H9 (cell line): ENCODE measurements around the gene SCGB2B2. TPM values are rescaled to one million over a fixed set of nuclear protein-coding genes. Genes with fewer than 3 reads are reported as not detected.

Source experiments
- DNase-seq: peaks from one replicate; pipeline ENCODE4 v3.0.0-alpha.2; 2017
- H2AFZ ChIP-seq: one replicate; pipeline ENCODE4 v1.6.1; 2013; ENCODE audit warnings: mild to moderate bottlenecking, low read length, control low read depth, moderate library complexity
- H2AK5ac ChIP-seq: 2 replicates; pipeline ENCODE4 v1.6.1; 2013; ENCODE audit warnings: low read length, control low read depth, mixed read lengths; ENCODE audit not compliant: insufficient read length
- H2BK120ac ChIP-seq: one replicate; pipeline ENCODE4 v1.6.1; 2013; ENCODE audit warnings: low read depth, mild to moderate bottlenecking, low read length, control low read depth, inconsistent platforms; ENCODE audit not compliant: poor library complexity, severe bottlenecking
- H2BK12ac ChIP-seq: 2 replicates; pipeline ENCODE4 v1.6.1; 2013; ENCODE audit warnings: low read length, control low read depth, mixed read lengths, low read depth; ENCODE audit not compliant: insufficient read length
- H2BK15ac ChIP-seq: 2 replicates; pipeline ENCODE4 v1.6.1; 2013; ENCODE audit warnings: low read depth, low read length, control low read depth
- H2BK20ac ChIP-seq: one replicate; pipeline ENCODE4 v1.6.1; 2013; ENCODE audit warnings: low read depth, mild to moderate bottlenecking, low read length, control low read depth, inconsistent platforms; ENCODE audit not compliant: poor library complexity, severe bottlenecking
- H2BK5ac ChIP-seq: 2 replicates; pipeline ENCODE4 v1.6.1; 2013; ENCODE audit warnings: low read length, control low read depth, mixed read lengths; ENCODE audit not compliant: insufficient read length
- H3K14ac ChIP-seq: 2 replicates; pipeline ENCODE4 v1.6.1; 2013; ENCODE audit warnings: low read length, control low read depth; ENCODE audit not compliant: insufficient read depth
- H3K18ac ChIP-seq: 2 replicates; pipeline ENCODE4 v1.6.1; 2013; ENCODE audit warnings: low read depth, mild to moderate bottlenecking, mixed read lengths, low read length, control low read depth; ENCODE audit not compliant: insufficient read length
- H3K23ac ChIP-seq: 2 replicates; pipeline ENCODE4 v1.6.1; 2013; ENCODE audit warnings: low read length, control low read depth, mixed read lengths, low read depth; ENCODE audit not compliant: insufficient read length
- H3K23me2 ChIP-seq: 2 replicates; pipeline ENCODE4 v1.6.1; 2013; ENCODE audit warnings: low read depth, mild to moderate bottlenecking, mixed read lengths, low read length, control low read depth; ENCODE audit not compliant: insufficient read length, poor library complexity, severe bottlenecking
- H3K27ac ChIP-seq: 2 replicates; pipeline ENCODE4 v1.5.1; 2013; ENCODE audit warnings: low read length, control low read depth, mixed read lengths, low read depth; ENCODE audit not compliant: insufficient read length
- H3K27me3 ChIP-seq: 2 replicates; pipeline ENCODE4 v1.6.1; 2013; ENCODE audit warnings: low read length, control low read depth, inconsistent platforms; ENCODE audit not compliant: insufficient read depth
- H3K4ac ChIP-seq: 2 replicates; pipeline ENCODE4 v1.6.1; 2013; ENCODE audit warnings: low read depth, mild to moderate bottlenecking, control low read depth, inconsistent platforms, low read length, moderate library complexity
- H3K4me1 ChIP-seq: 2 replicates; pipeline ENCODE4 v1.6.1; 2013; ENCODE audit warnings: low read length, control low read depth, inconsistent platforms; ENCODE audit not compliant: insufficient read depth
- H3K4me2 ChIP-seq: 2 replicates; pipeline ENCODE4 v1.6.1; 2013; ENCODE audit warnings: low read length, control low read depth, mixed read lengths; ENCODE audit not compliant: insufficient read length, insufficient read depth
- H3K56ac ChIP-seq: 2 replicates; pipeline ENCODE4 v1.6.1; 2013; ENCODE audit warnings: low read depth, mild to moderate bottlenecking, mixed read lengths, low read length, control low read depth; ENCODE audit not compliant: insufficient read length
- H3K79me1 ChIP-seq: 2 replicates; pipeline ENCODE4 v1.6.1; 2013; ENCODE audit warnings: low read depth, mild to moderate bottlenecking, moderate library complexity, low read length, control low read depth, inconsistent platforms; ENCODE audit not compliant: insufficient read depth, poor library complexity, severe bottlenecking
- H3K79me2 ChIP-seq: 2 replicates; pipeline ENCODE4 v1.6.1; 2013; ENCODE audit warnings: low read length, control low read depth, inconsistent platforms; ENCODE audit not compliant: insufficient read depth
- H3K9ac ChIP-seq: 2 replicates; pipeline ENCODE4 v1.6.1; 2013; ENCODE audit warnings: low read length, control low read depth, mixed read lengths; ENCODE audit not compliant: insufficient read length; ENCODE audit errors: extremely low read depth
- H3K9me3 ChIP-seq: one replicate; pipeline ENCODE4 v1.6.1; 2013; ENCODE audit warnings: low read depth, low read length, inconsistent platforms; ENCODE audit not compliant: control insufficient read depth
- H3T11ph ChIP-seq: one replicate; pipeline ENCODE4 v1.6.1; 2013; ENCODE audit warnings: mild to moderate bottlenecking, low read length, control low read depth, inconsistent platforms
- H4K20me1 ChIP-seq: one replicate; pipeline ENCODE4 v1.6.1; 2013; ENCODE audit not compliant: control insufficient read depth, insufficient read length, insufficient read depth
- H4K5ac ChIP-seq: 2 replicates; pipeline ENCODE4 v1.6.1; 2013; ENCODE audit warnings: low read depth, mild to moderate bottlenecking, mixed read lengths, low read length, control low read depth; ENCODE audit not compliant: insufficient read length
- H4K8ac ChIP-seq: replicated peaks from 2 replicates; pipeline ENCODE4 v1.6.1; 2013; ENCODE audit warnings: low read length, control low read depth, mixed read lengths, low read depth; ENCODE audit not compliant: insufficient read length
- H4K91ac ChIP-seq: 2 replicates; pipeline ENCODE4 v1.6.1; 2013; ENCODE audit warnings: low read depth, mild to moderate bottlenecking, moderate library complexity, mixed read lengths, low read length, control low read depth; ENCODE audit not compliant: insufficient read length
- H3K27ac Mint-ChIP-seq, 3 experiments: 2 replicates in 2 of 3; 3 replicates in 1 of 3; pipeline ENCODE4 v1.8.0; 2020 to 2021; ENCODE audit warnings: mixed read lengths in 3 of 3, mild to moderate bottlenecking in 1 of 3, moderate library complexity in 1 of 3
- H3K27me3 Mint-ChIP-seq: 2 replicates; pipeline ENCODE4 v1.8.0; 2021; ENCODE audit warnings: low read depth, mild to moderate bottlenecking, moderate library complexity, mixed read lengths
- H3K36me3 Mint-ChIP-seq, 3 experiments: 2 replicates in 2 of 3; 3 replicates in 1 of 3; pipeline ENCODE4 v1.8.0; 2020 to 2021; ENCODE audit warnings: low read depth in 3 of 3, mixed read lengths in 3 of 3; ENCODE audit not compliant: insufficient read depth in 1 of 3
- H3K4me1 Mint-ChIP-seq, 2 experiments: 2 replicates each; pipeline ENCODE4 v1.8.0; 2020; ENCODE audit warnings: mixed read lengths in 2 of 2
- H3K4me3 Mint-ChIP-seq, 2 experiments: 2 replicates in 1 of 2; 3 replicates in 1 of 2; pipeline ENCODE4 v1.8.0; 2020 to 2021; ENCODE audit warnings: mild to moderate bottlenecking in 2 of 2, mixed read lengths in 2 of 2, moderate library complexity in 1 of 2
- H3K9me3 Mint-ChIP-seq, 2 experiments: 2 replicates in 1 of 2; 3 replicates in 1 of 2; pipeline ENCODE4 v1.8.0; 2020; ENCODE audit warnings: mild to moderate bottlenecking in 2 of 2, mixed read lengths in 2 of 2, moderate library complexity in 1 of 2
- WGBS: extraction: QIAGEN DNeasy Blood & Tissue Kit; methylation state at CpG from one replicate; pipeline ENCODE4 v1.1.7; 2013; ENCODE audit warnings: missing lambda C conversion rate, low lambda C conversion rate, mixed read lengths; ENCODE audit not compliant: insufficient read length; ENCODE audit errors: extremely low coverage; 5-methylcytosine and 5-hydroxymethylcytosine counted together
- total RNA-seq: library from RNA; stranded (reverse); gene quantifications from 2 replicates; pipeline ENCODE4 v1.2.1, GENCODE V29; 2021
- TF ChIP-seq, protein P1 (sequence below): fragments of 200-600 bp; sonication (generic); conservative IDR thresholded peaks from 3 replicates; pipeline ENCODE4 v1.8.0; 2021; ENCODE audit warnings: antibody characterized with exemption, mild to moderate bottlenecking

Gene SCGB2B2
- total RNA-seq, 1 experiment from 2014 or later, result not detected

DNA sequence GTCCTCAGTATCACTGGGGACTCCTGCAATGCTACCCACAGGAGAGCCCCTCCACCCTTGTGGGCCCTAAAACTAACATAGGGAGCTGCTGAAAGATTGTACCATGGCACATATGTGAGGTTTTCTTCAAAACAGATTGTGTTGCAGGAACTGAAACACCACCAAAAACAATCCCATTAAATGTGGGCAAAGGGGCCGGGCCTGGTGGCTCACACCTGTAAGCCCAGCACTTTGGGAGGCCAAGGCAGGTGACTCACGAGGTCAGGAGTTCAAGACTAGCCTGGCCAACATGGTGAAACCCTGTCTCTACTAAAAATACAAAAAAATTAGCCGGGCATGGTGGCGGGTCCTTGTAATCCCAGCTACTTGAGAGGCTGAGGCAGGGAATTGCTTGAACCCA is 34.7 kb downstream of the SCGB2B2 start:
- DNase-seq, result no peak
- Histone ChIP-seq H3K23me2 (no peaks in the 10 kb centered on the region), H3K14ac (no peak overlapping the region), H3K27ac (no peak overlapping the region), H2AK5ac (no peak overlapping the region), H2BK120ac (no peak overlapping the region), H3K4me1 (no peaks in the 10 kb centered on the region), H3K23ac (no peak overlapping the region), H3K27me3 (no peaks in the 10 kb centered on the region), H3K9ac (no peak overlapping the region), H2AFZ (no peak overlapping the region), H3K9me3 (no peaks in the 10 kb centered on the region), H2BK5ac (no peak overlapping the region), H3K56ac (no peak overlapping the region), H4K5ac (no peak overlapping the region), H4K91ac (no peak overlapping the region), H3K4me2 (no peak overlapping the region), H3K79me1 (no peaks in the 10 kb centered on the region), H3K4ac (no peak overlapping the region), H2BK12ac (no peak overlapping the region), H2BK20ac (no peak overlapping the region), H3T11ph (no peak overlapping the region), H4K8ac (no peak overlapping the region), H4K20me1 (no peaks in the 10 kb centered on the region), H3K18ac (no peak overlapping the region), H2BK15ac (no peak overlapping the region), H3K79me2 (no peaks in the 10 kb centered on the region)
- H3K27me3 Mint-ChIP-seq, result peaks cover 5% of the 10 kb centered on the region; the same call in 1 of the 2 replicates
- no peak overlapping the region for H3K4me3 Mint-ChIP-seq
- TF ChIP-seq, protein P1, sequence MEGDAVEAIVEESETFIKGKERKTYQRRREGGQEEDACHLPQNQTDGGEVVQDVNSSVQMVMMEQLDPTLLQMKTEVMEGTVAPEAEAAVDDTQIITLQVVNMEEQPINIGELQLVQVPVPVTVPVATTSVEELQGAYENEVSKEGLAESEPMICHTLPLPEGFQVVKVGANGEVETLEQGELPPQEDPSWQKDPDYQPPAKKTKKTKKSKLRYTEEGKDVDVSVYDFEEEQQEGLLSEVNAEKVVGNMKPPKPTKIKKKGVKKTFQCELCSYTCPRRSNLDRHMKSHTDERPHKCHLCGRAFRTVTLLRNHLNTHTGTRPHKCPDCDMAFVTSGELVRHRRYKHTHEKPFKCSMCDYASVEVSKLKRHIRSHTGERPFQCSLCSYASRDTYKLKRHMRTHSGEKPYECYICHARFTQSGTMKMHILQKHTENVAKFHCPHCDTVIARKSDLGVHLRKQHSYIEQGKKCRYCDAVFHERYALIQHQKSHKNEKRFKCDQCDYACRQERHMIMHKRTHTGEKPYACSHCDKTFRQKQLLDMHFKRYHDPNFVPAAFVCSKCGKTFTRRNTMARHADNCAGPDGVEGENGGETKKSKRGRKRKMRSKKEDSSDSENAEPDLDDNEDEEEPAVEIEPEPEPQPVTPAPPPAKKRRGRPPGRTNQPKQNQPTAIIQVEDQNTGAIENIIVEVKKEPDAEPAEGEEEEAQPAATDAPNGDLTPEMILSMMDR, result no peak
- H3K36me3 Mint-ChIP-seq, result peaks cover 0 to under 1% (median 0%) of the 10 kb centered on the region in 3 experiments; a peak in 3 of 7 replicates
- H3K27ac Mint-ChIP-seq, result no peak overlapping the region
- WGBS, result no CpG with 5 or more reads among the region's 4 CpGs
- H3K4me1 Mint-ChIP-seq, result no peaks in the 10 kb centered on the region
- peaks cover 1 to 77% of the 10 kb centered on the region in 2 experiments for H3K9me3 Mint-ChIP-seq
